Measurements from ENCODE around the gene GRIK4. TPM values are rescaled to one million over a fixed set of nuclear protein-coding genes. Genes with fewer than 3 reads are reported as not detected.

The GRIK4 gene
- total RNA-seq, 2 donors from 2014 or later, result 0.15 to 0.20 TPM

DNA sequence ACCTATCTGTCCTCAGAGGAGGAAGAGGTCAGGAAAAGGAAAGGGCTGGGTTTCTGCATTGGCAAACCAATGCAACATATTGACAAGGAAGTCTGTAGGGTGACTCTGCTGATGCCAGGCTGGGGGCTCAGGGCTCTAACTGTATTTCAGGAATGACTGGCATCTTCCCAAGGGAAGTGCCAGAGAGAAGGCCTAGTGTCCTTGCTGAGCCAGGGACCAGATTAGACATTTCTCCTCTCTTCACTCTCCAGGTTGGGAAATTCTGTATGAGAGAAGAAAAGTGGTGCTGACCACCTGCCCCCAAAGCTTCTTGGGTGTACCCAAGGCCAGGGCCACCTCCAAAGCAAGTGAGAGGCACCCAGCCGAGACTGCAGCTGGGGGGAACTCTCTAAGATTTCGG lies 27.2 kb downstream of the GRIK4 start:
- intact Hi-C loops (cut with DNase I, micrococcal nuclease), result no loop called here
- no peak for DNase-seq
- ATAC-seq, result no peak

- no peak for DNase-seq
- intact Hi-C loops (cut with DNase I, micrococcal nuclease), result no loop called here
- no peak for ATAC-seq
Measured at GRCh38 chr11:120539667-120540369, 28.3 kb downstream of the GRIK4 start.

DNA sequence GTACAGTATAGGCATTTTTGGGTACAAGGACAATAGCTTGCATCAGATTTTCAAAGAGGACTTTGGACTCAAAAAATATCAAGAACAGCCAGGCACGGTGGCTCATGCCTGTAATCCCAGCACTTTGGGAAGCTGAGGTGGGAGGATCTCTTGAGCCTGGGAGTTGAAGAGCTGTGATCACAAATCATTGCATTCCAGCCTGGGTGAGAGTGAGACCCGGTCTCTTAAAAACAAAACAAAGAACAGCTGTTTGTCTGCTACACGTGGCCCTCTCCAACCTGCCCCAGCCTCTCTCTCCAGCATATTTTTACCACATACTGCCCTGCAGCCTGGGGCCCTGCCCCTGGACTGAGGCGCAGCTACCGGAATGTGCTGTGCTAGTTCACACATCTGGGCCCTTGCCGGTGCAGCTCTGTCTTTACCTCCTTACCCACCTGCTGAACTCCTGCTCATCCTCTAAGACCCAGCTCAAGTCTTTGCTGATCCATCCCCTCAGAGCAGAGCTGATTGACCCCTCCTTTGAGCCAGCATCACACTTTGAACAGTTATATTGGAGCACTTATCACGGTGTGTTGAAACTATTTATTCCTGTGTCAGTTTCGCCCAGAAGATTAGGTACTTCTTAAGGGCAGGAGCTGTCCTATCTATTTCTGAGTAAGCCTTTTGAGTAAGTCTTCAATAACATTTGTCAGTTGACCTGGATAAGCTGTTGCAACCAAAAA lies 29.4 kb downstream of the GRIK4 start:
- no peak for ATAC-seq
- no peak for DNase-seq
- intact Hi-C loops (cut with DNase I, micrococcal nuclease), result no loop called here

- ATAC-seq (no peak), DNase-seq (no peak)
- intact Hi-C loops (cut with DNase I, micrococcal nuclease), result no loop called here
Measured at GRCh38 chr11:120543521-120544215, 32.1 kb downstream of the GRIK4 start.

GRCh38 chr11:120545813-120546212 lies 34.3 kb downstream of the GRIK4 start:
- ATAC-seq (no peak), DNase-seq (no peak)
- intact Hi-C loops (cut with DNase I, micrococcal nuclease), result no loop called here

DNA sequence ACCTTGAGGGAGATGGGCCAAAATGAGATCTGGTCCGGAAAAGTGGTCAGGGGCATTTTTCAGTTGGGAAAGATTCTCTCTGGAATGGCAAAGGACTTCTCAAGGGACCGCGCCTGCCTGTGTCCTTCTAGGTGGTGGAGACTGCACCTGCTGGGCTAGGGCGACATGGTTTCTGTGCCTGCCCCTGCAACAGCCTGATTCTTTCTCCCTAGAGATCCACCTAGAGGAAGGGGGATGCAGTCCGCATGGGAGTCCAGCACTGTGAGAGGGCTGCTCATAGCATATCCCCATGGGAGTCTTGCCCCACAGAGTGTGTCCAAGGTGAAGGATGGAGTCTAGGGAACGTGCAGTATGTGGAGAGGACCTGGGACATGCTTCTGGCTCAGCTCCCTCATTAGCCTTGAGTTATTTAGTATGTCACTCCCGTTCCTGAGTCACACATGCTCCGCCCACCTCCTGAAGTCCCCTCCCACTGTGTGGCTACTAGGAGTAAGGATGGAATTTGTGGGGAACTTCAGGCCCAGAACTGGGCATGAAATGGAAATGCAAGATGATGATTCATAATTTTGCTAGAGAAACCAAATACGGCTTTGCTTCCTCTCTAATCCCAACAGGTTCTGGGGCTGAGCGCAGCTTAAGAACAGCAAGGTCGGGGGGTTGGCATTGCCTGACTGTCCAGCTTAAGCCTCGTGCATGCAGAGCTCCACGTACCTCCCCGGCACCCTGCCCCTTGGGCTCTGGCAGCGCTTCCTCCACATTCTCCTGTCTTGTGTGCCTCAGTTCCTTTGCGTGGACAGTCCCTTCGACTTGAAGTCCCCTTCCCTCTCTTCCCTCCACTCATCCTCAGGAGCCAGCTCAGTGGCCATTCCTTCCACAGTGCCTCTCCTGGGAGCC lies 35.0 kb downstream of the GRIK4 start:
- intact Hi-C loops (cut with DNase I, micrococcal nuclease), result no loop called here
- no peak for ATAC-seq

DNA sequence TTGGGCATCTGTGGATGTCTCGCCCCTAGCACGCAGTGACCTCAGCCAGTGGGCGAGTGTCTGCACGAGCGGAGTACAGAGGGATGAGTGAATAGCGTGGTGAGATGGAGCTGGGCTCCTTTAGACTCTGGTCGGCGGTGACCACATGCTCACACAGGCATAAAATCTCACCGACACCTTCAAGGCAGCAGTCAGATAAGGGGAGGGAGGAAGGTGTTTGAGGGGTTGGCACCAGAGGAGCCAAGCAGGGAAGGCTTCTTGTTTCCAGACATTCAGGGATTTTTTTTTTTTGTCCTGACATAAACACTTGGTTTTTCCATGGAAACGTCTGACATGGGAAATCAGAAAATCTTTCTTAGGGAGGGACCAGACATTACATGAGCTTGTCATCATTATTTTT lies 35.8 kb downstream of the GRIK4 start:
- DNase-seq (no peak), ATAC-seq (no peak)
- intact Hi-C loops (cut with DNase I, micrococcal nuclease), result no loop called here

More for the DNA sequence above, 35.0 kb downstream of the GRIK4 start:
- DNase-seq, result no peak

DNA sequence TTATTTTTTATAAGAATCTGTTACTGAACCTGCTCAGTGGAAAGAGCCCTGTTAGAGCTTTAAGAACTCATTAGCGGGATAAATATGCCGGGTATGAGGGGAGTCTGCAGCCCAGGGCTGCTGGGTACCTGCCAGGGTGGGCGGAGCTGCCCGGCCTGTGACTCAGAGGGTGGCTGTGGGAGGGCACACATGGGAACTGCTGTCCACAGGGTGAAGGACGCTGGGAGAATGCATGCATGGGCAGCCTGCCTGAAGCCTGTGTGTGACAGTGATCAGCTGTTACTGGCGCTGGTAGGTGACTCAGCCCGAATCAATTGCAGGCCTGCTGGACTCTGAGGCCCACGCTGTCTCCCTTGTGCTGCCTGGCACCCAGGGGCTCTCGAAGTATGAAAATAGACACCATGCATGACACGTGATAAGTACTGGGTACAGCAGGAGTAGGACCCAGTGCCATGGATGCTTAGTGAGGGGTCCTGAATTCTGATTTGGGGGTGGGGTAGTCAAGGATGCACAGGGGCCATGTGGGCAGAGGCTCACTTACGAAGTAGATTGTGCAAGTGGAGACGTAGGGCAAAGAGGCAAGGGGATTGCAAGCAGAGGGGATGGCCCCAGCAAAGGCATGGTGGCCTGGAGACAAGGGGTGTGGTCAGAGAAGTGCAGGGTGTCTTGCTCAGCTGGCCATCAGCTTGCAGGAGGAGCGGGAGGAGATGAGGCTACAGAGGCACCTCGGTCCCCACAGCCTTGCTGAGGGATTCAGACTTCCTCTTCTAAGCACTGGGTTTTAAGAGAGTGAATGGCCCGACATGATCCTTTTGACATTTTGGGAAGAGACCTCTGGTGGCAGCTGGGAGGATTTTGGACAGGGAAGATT lies 36.5 kb downstream of the GRIK4 start:
- ATAC-seq, result peak; percentile 44
- intact Hi-C loops (cut with DNase I, micrococcal nuclease), result no loop called here

GRCh38 chr11:120548682-120549209 lies 37.2 kb downstream of the GRIK4 start:
- DNase-seq (no peak), ATAC-seq (no peak)
- intact Hi-C loops (cut with DNase I, micrococcal nuclease), result no loop called here

More for the DNA sequence above, 36.5 kb downstream of the GRIK4 start:
- peak; percentile 54 to 58 for DNase-seq

DNA sequence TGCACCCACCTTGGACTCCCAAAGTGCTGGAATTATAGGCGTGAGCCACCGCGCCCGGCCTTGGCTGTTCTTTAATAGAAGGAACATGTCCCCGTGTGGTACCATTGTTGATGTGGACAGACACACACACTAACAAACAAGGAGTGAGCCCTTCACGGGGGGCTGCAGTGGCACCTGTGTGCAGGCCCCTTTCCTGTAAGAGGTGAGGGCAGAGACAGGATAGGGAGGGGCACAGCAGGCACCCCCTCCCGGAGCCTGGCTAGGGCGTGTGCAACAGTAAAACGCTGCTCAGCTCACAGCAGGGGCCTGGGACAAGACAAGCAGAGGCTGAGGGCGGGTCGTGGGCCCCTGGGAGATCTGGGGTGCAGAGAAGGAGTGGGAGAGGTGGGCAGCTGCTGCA lies 37.8 kb downstream of the GRIK4 start:
- no peak for DNase-seq
- no peak for ATAC-seq
- intact Hi-C loops (cut with DNase I, micrococcal nuclease), result no loop called here

GRCh38 chr11:120550007-120550406 lies 38.5 kb downstream of the GRIK4 start:
- DNase-seq, result no peak
- ATAC-seq, result no peak
- intact Hi-C loops (cut with DNase I, micrococcal nuclease), result no loop called here

DNA sequence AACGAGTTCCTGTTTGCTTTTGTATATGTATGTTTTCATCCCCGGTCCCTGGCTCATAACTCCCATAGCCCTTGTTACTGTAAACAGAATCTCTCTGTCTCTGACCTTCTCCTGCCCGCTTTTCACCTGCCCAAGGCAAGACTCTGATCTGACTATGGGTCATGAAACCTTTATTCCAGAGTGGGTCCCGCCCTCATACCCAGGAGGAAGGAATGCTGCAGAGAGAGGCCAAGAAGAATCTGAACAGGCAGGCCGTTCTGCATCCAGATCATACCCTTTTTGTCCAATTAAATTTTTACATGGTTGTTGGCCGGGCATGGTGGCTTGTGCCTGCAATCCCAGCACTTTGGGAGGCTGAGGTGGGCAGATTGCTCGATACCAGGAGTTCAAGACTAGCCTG lies 39.6 kb downstream of the GRIK4 start:
- intact Hi-C loops (cut with DNase I, micrococcal nuclease), result no loop called here
- no peak for DNase-seq

DNA sequence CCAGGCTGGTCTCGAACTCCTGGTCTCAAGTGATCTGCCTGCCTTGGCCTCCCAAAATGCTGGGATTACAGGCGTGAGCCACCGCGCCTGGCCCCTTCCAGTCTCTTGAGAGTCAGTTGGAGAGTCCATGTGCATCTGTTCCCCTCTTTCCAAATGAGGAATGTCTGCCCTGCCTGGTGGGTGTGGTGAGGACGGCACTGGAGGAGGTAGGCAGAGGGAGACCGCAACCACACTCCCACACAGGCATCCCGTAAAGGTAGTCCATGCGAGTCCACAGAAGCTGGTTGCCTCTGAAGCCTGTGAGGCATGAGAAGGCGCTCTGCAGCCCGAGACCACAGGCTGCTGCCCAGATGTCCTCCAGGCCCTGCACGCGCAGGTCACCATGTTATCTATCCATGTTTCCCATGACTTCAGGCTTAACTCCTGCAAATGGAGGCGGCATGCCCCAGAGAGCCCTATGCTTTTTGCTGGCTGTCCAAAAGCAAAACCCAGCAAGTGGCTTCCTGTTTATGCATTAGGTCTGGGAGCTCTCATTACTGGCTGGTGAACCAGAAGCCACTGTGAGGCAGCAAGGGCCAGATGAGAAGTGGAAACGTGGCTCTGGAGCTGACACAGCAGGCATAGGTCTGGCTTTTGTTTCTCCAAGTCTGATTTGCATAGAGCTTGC lies 43.4 kb downstream of the GRIK4 start:
- ATAC-seq (no peak), DNase-seq (no peak)
- intact Hi-C loops (cut with DNase I, micrococcal nuclease), result no loop called here

More for the DNA sequence above, 39.6 kb downstream of the GRIK4 start:
- ATAC-seq, result no peak

- intact Hi-C loops (cut with DNase I, micrococcal nuclease), result no loop called here
- no peak for ATAC-seq
Measured at GRCh38 chr11:120555433-120555773, 43.9 kb downstream of the GRIK4 start.

DNA sequence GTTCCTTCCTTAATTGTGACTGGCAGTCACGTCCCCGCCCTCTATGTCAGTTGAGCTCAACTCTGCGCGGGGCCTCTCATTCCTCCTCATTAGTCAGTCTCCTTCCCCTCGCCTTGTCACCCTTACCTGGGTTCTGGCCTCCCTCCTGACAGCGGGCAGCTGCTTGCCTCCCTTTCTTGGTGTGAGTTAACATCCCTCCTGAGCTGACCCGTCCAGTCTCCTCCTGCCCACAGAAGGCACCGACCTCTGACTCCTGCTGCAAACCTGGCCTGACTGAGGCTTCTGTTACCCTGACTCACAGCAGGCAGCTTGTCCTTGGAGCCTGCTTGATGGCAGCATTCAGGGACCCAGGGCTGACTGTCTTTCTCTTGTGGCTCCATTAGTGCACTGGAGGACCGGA lies 45.2 kb downstream of the GRIK4 start:
- ATAC-seq, result no peak
- no peak for DNase-seq
- intact Hi-C loops (cut with DNase I, micrococcal nuclease), result no loop called here

More at GRCh38 chr11:120555433-120555773, 43.9 kb downstream of the GRIK4 start:
- DNase-seq, result no peak

- no peak for ATAC-seq
- no peak for DNase-seq
- intact Hi-C loops (cut with DNase I, micrococcal nuclease), result no loop called here
Measured at GRCh38 chr11:120558744-120559431, 47.3 kb downstream of the GRIK4 start.

DNA sequence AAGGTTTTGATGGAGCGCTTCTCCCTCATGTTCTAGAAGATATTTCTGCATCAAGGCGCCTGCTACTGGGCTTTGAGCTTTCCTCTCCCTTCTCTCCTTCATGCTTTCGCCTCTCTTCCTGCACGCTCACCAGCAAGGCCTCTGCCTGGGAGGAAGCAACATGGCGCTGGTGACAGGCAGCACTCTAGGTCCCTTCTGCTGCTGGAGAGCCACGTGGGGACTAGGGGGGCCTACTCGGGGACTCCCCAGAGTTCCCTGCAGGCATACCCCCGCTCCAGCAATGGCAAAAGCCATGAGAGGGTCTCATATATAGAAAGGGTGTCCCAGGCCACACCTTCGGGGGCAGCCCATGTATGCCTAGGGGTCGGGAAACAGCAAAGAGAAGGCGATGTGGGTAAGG lies 49.7 kb downstream of the GRIK4 start:
- no peak for ATAC-seq
- intact Hi-C loops (cut with DNase I, micrococcal nuclease), result no loop called here
- DNase-seq, result no peak
